ENCODE measurements around the gene BCL2.
A peak's percentile ranks its signal among the peaks of the same experiment; 100 is the strongest.

BCL2 gene

GRCh38 chr18:63177919-63178821 is 141.4 kb downstream of the BCL2 start:
- DNase-seq: no peak

GRCh38 chr18:63177259-63177658 is 142.3 kb downstream of the BCL2 start:
- DNase-seq: no peak

GRCh38 chr18:63175264-63175663 is 144.3 kb downstream of the BCL2 start:
- DNase-seq: no peak

- no peak for DNase-seq
These were observed 145.6 kb downstream of the BCL2 start for GRCh38 chr18:63173983-63174382.

GRCh38 chr18:63169853-63170252 is 149.7 kb downstream of the BCL2 start:
- no peak for DNase-seq

GRCh38 chr18:63168287-63168686 is 151.3 kb downstream of the BCL2 start:
- no peak for DNase-seq

GRCh38 chr18:63166142-63166541 is 153.4 kb downstream of the BCL2 start:
- no peak for DNase-seq

- no peak for DNase-seq
These were observed 155.2 kb downstream of the BCL2 start for GRCh38 chr18:63164396-63164795.

- peak; percentile 43 for DNase-seq
These were observed 157.1 kb downstream of the BCL2 start for GRCh38 chr18:63162271-63163014.

GRCh38 chr18:63161761-63162195 is 157.8 kb downstream of the BCL2 start:
- peak; percentile 84 for DNase-seq

- DNase-seq: peak; percentile 58
These were observed 158.4 kb downstream of the BCL2 start for GRCh38 chr18:63161032-63161760.

GRCh38 chr18:63160172-63160995 is 159.2 kb downstream of the BCL2 start:
- DNase-seq: peak; percentile 28

GRCh38 chr18:63159590-63159989 is 160.0 kb downstream of the BCL2 start:
- DNase-seq: no peak

- peak; percentile 38 for DNase-seq
These were observed 160.8 kb downstream of the BCL2 start for GRCh38 chr18:63158676-63159291.

- no peak for DNase-seq
These were observed 161.4 kb downstream of the BCL2 start for GRCh38 chr18:63158012-63158631.

- peak; percentile 53 for DNase-seq
These were observed 162.1 kb downstream of the BCL2 start for GRCh38 chr18:63157293-63158011.

GRCh38 chr18:63155910-63156773 is 163.4 kb downstream of the BCL2 start:
- peak; percentile 40 for DNase-seq

GRCh38 chr18:63155169-63155852 is 164.3 kb downstream of the BCL2 start:
- peak; percentile 87 for DNase-seq
